CD4-positive, alpha-beta T cell treated with Interleukin-4 for 1 hour (primary cell): Measurements from ENCODE around the gene CDK5RAP2.

ENCODE experiments used
- DNase-seq, 2 donors: peaks; one replicate each; pipeline ENCODE4 v3.0.0-alpha.2; 2020 to 2022

Gene CDK5RAP2

DNA sequence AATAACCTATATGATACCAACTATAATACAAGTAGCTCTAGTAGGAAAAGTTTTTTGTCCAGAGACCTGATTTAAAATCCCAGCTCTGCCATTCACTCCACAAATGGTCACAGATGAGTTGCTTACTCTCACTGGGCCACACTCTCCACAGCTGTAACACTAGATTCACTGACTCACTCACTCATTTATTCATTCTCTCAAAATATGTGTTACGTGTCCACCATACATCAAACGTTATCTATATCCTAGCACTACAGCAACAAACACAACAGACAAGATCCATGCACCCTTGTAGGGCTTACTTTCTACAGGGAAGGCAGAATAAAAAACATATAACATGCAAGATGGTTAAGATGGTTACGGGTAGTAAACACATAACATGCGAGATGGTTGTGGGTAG, 146.3 kb downstream of the CDK5RAP2 start:
- no peak for DNase-seq

DNA sequence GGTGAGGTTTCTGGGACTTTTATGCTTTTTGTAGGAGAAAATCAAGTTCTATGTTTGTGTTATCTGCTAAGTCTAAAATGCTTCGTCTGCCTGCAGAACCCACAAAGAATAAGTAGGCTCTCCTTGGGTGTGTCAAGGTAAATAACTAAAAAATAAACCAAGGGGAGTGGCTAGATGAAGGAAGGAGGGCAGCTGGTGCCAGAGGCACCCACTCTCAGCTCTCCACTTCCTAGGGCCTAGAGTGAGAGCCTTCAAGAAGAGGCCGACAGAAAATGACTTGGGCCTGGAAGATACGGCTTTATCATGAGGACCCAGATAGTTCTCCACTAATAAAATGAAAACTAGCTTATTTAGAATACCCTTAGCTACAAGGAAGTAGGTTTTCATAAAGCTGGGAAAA, 147.4 kb downstream of the CDK5RAP2 start:
- DNase-seq, result no peak

DNA sequence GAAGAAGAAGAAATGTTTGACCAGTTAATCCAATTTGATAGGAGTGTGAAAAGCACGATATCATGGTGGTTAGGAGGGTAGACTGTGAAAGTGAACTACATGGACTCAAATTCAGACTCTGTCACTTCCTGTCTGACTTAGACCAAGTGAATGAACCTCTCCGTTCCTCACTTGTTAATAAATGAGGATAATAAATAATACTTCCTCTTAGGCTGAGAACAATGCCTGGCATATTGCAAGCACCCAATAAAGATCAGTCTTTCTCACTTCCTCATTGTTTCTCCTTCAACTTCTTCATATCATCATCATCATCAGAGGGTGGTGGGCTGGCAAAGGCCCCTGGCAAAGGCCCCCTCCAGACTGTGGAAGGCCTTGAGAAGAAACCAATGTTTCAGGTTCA, 148.7 kb downstream of the CDK5RAP2 start:
- DNase-seq, result no peak

DNA sequence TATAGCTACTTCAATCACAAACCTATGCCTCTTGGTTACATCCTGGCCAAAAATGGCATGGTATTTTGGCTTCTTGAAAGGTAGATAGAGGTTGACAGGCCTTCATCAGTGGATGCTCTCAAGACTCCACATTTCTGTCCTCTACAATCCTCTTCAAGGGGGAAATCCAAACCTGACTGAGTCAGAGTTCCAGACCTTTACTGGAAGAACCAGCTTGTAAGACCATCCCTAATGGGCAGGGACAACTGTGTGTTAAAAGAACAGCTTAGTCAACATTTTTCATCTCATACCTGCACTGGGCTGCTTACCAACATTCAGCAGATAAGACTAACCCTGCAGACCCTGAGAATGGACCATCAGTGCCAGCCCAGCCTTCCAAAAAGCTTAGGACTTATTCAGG, 155.7 kb downstream of the CDK5RAP2 start:
- DNase-seq, result no peak

- no peak for DNase-seq
Measured at GRCh38 chr9:120423812-120424211, 156.2 kb downstream of the CDK5RAP2 start.

DNA sequence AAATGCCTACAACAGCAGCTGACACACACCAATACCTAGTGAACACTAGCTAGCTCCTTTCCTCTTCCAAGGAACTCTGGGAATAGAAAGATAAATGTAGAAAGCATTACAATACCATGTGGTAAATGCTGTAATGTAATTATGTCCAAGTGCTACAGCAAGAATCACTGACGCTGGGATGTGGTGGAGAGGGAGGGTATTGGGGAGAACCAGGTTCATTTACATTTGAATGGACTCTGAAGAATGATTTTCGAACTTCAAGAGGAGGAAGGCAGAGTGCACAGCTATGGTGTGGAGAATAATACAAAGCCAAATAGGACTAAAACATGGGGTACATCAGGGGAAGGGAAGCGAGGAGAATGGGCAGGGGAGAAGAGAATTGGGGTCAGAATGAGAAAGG, 158.0 kb downstream of the CDK5RAP2 start:
- DNase-seq, result no peak

GRCh38 chr9:120418315-120418714, 161.7 kb downstream of the CDK5RAP2 start:
- DNase-seq, result no peak

GRCh38 chr9:120416781-120417427, 163.1 kb downstream of the CDK5RAP2 start:
- no peak for DNase-seq

DNA sequence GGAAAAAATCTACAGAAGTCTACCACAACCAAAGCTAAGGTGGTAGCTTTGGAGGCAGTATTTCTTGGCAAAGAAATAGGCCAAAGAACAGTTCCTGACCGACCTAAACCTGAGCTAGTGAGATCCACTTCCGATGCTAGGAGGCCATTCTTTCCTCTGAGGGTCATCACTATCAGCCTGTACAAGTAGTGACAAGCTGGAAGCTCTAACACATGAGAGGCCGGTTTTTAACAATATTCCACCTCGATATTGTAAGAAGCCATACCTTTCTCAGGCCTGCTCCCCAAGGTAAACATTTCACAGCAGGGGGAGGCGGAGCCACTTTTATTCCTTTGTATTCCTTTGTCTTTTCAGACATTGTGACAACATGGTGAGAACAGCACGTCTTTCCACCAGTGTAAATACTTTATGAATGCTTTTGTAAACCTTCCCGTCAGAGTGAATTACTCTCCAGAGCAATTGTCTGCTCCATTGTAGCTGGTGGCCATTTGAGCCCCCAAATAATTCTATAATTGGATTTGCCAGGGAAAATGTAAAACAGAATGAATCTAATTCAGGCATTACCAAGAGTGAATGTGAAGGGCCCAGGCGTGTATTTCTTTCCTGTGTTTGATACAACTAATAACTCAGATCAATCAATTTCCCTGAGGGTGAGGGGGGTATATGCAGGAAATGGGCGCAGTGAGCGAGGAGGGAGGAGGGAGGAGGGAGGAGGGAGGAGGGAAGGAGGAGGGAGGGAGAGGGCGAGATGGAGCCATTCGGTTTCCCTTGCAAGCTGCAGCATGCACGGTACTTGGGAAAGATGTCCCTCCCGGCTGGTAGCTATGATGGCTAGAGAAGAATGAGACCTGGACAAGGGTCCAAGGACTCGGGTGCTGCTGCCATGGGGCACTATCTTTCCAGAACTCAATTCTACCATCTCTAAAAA, 166.6 kb downstream of the CDK5RAP2 start:
- DNase-seq, result no peak

- DNase-seq, result no peak
Measured at GRCh38 chr9:120412425-120412951, 167.5 kb downstream of the CDK5RAP2 start.

DNA sequence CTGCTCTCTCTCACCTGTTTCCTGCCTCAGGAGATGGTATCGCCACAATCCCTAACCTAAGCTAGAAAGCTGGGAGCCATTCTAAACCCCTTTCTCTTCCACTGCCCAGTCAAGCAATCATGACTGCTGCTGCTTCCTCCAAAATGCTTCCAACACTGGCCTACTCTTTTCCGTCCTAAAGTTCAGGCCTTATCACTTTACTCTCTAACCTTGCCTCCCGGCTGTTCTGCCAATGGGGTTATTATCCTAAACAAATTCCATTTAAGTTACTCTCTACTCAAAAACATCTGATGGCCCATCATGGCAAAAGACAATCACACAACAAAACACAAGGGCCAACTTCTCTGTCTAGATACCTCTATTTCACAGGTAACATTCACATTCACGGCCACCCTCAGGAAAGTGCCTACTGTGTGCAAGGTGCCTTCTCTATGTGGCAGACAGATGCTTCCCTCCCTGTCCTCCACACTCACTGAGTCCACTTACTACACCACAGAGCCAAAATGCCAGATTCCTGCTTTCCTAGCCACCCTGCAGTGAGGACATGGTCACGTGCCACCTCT, 168.0 kb downstream of the CDK5RAP2 start:
- DNase-seq, result no peak

GRCh38 chr9:120410925-120411501, 169.0 kb downstream of the CDK5RAP2 start:
- no peak for DNase-seq

- no peak for DNase-seq
Measured at GRCh38 chr9:120408680-120409258, 171.2 kb downstream of the CDK5RAP2 start.

DNA sequence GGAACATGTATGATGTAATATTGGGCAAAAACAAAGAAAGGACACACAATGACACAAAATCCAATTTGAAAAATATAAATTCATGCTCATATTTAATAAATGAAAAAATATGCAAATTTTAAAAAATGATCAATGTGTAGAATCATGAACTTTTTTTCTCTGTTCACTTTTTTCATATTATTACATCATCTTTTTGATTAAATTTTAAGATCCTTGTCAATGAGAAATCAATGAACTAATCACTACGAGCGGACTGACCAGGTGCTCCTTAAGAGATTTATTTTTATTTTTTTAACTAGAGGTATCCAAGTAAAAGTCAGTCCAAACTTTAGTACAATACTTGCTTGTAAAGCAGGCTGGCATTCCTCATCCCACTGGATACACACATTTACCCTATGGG, 174.1 kb downstream of the CDK5RAP2 start:
- no peak for DNase-seq

DNA sequence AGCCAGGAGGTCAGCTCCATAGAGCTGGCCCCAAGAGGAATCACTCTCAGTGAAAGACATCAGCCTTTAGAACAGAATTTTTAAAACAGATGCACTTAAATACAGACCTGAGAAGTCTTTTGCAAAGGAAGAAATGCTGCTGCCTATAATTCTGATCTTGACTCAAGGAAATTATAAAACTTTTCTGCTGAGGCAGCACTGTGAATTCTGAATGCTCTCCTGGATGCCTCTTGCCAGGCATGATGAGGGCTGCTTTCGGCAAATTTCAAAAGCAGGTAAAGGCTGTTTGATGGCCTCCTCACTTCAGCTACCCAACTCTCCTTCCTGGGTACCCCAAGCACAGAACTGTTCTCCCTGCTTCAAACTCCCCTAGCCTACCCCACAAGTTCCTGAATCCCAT, 174.8 kb downstream of the CDK5RAP2 start:
- no peak for DNase-seq

DNA sequence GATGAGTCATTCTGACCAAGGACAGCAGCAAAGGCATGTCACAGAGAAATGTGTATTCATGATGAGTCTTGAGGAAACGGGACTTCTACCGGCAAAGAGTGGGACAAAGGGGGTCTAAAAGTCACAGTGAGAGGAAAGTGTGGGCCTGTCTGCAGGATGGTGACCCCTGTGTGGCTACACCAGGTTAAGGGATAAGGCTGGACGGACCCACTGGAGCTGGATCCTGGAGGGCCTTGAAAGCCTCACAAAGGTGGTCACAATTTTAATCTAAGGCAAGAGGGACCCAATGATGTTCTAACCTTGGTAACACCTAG, 176.5 kb downstream of the CDK5RAP2 start:
- no peak for DNase-seq

- DNase-seq, result no peak
Measured at GRCh38 chr9:120402741-120403542, 177.0 kb downstream of the CDK5RAP2 start.

DNA sequence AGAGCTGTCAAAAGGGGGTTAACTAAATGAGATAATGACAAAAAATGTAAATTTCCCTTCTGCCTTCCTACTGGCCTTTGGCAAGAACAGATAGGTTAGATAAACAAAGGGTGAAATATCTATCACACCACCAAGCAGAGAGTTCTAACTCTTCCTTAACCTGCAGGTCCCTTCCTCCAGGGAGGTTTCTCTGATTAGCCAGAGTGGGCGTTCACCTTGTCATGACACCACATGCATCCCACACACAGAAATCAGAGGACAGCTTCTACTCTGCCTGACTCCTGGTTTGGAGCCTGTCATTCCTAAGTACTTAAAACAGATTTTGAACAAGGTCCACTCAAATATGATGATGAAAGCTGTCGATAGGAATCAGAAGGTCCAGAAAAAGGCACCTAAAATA, 180.0 kb downstream of the CDK5RAP2 start:
- no peak for DNase-seq

- DNase-seq, result no peak
Measured at GRCh38 chr9:120398286-120398685, 181.7 kb downstream of the CDK5RAP2 start.

GRCh38 chr9:120397453-120397852, 182.5 kb downstream of the CDK5RAP2 start:
- DNase-seq, result no peak

GRCh38 chr9:120396931-120397330, 183.0 kb downstream of the CDK5RAP2 start:
- no peak for DNase-seq

DNA sequence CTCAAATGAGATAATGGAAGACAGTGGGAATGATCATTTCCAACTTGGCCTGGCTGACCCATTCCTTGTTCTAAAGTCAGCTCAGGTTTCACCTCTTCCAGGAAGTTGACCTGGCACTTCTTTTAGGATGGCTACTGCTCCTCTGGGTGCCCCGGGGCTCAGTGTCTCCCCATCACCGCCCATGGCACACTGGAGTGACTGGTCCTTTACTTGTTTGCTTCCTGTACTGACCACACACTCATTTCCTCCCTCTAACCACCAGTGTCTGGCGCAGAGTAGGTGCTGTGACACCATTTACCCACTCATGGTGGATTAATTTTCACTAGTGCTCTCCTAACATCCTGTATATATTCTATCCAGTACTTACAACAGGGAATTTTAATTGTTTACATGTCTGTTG, 183.5 kb downstream of the CDK5RAP2 start:
- DNase-seq, result no peak
